HFFc6 (cell line): ENCODE measurements around the gene TBC1D5. TPM values are rescaled to one million over a fixed set of nuclear protein-coding genes. Genes with fewer than 3 reads are reported as not detected.

Experiments
- DNase-seq: peaks from one replicate; pipeline ENCODE4 v3.0.0-alpha.2; 2018
- H3K27ac Mint-ChIP-seq: 2 replicates; pipeline ENCODE4 v1.8.0; 2020; ENCODE audit warnings: mild to moderate bottlenecking, mixed read lengths
- H3K27me3 Mint-ChIP-seq: 2 replicates; pipeline ENCODE4 v1.8.0; 2021; ENCODE audit warnings: mild to moderate bottlenecking, moderate library complexity, mixed read lengths; ENCODE audit not compliant: insufficient read depth
- H3K36me3 Mint-ChIP-seq: 2 replicates; pipeline ENCODE4 v1.8.0; 2021; ENCODE audit warnings: low read depth, mixed read lengths
- H3K4me1 Mint-ChIP-seq: 2 replicates; pipeline ENCODE4 v1.8.0; 2020; ENCODE audit warnings: low read depth, mixed read lengths
- H3K4me3 Mint-ChIP-seq: 2 replicates; pipeline ENCODE4 v1.8.0; 2020; ENCODE audit warnings: mild to moderate bottlenecking, moderate library complexity, mixed read lengths
- H3K9me3 Mint-ChIP-seq: 2 replicates; pipeline ENCODE4 v1.8.0; 2020; ENCODE audit warnings: mild to moderate bottlenecking, mixed read lengths
- total RNA-seq, 6 experiments: library from RNA; stranded (reverse); fragmentation: NEBNext Ultra II Directional; extraction: Animal tissue kit (Norgen Biotek cat#: 25700); gene quantifications; 2 replicates in 1 of 6; 3 replicates in 5 of 6; pipeline ENCODE4 v1.2.3, GENCODE V29; 2021
- TF ChIP-seq, protein P1 (sequence below): fragments of 200-600 bp; sonication (generic); IDR thresholded peaks from 2 replicates; pipeline ENCODE4 v1.5.0; 2021; ENCODE audit warnings: antibody characterized with exemption, mild to moderate bottlenecking

Gene TBC1D5
- total RNA-seq, 6 experiments from 2014 or later: 37.2 to 46.0 (median 40.1) TPM

DNA sequence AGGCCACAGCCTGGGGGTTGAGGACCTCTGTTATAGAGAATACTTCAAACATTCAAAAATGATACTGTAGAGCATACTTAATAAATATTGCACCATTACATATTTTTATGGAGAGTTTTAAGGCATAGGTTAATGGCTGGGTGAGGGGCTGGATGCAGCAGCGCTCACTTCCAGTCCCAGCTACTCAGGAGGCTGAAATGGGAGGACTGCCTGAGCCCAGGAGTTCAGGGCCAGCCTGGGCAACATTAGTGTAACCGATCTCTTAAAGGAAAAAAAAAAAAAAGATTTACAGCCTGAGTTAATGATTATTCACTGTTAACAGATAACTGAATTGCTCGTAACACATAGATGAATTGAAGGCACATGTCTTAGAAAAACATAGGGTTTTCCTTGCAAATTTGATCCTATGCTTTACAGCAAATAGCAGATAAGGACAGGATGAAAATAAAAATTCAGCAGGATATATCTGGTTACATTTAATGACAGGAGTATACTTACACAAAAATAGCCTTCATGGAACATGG lies 282.9 kb downstream of the TBC1D5 start:
- no peaks in the 10 kb centered on the region for H3K9me3 Mint-ChIP-seq
- no peak overlapping the region for H3K27ac Mint-ChIP-seq
- H3K4me3 Mint-ChIP-seq: no peak overlapping the region
- no peak for DNase-seq
- TF ChIP-seq, protein P1, sequence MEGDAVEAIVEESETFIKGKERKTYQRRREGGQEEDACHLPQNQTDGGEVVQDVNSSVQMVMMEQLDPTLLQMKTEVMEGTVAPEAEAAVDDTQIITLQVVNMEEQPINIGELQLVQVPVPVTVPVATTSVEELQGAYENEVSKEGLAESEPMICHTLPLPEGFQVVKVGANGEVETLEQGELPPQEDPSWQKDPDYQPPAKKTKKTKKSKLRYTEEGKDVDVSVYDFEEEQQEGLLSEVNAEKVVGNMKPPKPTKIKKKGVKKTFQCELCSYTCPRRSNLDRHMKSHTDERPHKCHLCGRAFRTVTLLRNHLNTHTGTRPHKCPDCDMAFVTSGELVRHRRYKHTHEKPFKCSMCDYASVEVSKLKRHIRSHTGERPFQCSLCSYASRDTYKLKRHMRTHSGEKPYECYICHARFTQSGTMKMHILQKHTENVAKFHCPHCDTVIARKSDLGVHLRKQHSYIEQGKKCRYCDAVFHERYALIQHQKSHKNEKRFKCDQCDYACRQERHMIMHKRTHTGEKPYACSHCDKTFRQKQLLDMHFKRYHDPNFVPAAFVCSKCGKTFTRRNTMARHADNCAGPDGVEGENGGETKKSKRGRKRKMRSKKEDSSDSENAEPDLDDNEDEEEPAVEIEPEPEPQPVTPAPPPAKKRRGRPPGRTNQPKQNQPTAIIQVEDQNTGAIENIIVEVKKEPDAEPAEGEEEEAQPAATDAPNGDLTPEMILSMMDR: no peak
- H3K27me3 Mint-ChIP-seq: no peaks in the 10 kb centered on the region
- H3K4me1 Mint-ChIP-seq: no peaks in the 10 kb centered on the region
- H3K36me3 Mint-ChIP-seq: no peaks in the 10 kb centered on the region

- Mint-ChIP-seq H3K4me1 (no peaks in the 10 kb centered on the region), H3K27me3 (no peaks in the 10 kb centered on the region), H3K36me3 (no peaks in the 10 kb centered on the region), H3K27ac (no peak overlapping the region), H3K4me3 (no peak overlapping the region), H3K9me3 (no peaks in the 10 kb centered on the region; the same call in 1 of the 2 replicates)
- DNase-seq: no peak
- TF ChIP-seq, protein P1: no peak
These were observed 285.8 kb downstream of the TBC1D5 start for GRCh38 chr3:17456650-17457049.

GRCh38 chr3:17456046-17456445 lies 286.4 kb downstream of the TBC1D5 start:
- DNase-seq: no peak

DNA sequence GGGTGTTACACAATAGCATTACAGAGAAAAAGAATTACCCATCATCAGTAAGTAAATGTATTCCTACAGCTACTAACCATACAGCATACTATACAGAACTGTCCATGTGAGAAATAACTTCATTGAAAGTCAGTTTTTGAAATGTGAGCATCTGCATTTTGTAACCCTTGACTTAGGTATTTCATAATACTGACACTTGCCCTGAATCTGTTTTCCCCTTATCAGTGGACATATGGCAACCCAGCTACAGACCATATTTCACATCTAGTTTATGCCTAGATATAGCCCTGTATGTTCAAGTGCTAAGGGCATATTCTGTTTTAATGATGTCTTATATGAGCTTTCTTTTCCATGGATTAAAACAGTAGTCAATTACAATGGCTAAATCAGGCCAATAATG lies 297.6 kb downstream of the TBC1D5 start:
- Mint-ChIP-seq H3K27me3 (no peaks in the 10 kb centered on the region), H3K4me3 (no peak overlapping the region), H3K4me1 (no peaks in the 10 kb centered on the region), H3K27ac (no peak overlapping the region), H3K36me3 (peaks cover 5% of the 10 kb centered on the region; the same call in 1 of the 2 replicates), H3K9me3 (no peaks in the 10 kb centered on the region)
- TF ChIP-seq, protein P1: no peak
- no peak for DNase-seq

More at GRCh38 chr3:17456046-17456445, 286.4 kb downstream of the TBC1D5 start:
- no peaks in the 10 kb centered on the region for H3K27me3 Mint-ChIP-seq
- H3K27ac Mint-ChIP-seq: no peak overlapping the region
- peaks cover 4% of the 10 kb centered on the region for H3K36me3 Mint-ChIP-seq
- H3K4me1 Mint-ChIP-seq: no peaks in the 10 kb centered on the region
- TF ChIP-seq, protein P1: no peak
- no peaks in the 10 kb centered on the region; the same call in 1 of the 2 replicates for H3K9me3 Mint-ChIP-seq
- no peak overlapping the region for H3K4me3 Mint-ChIP-seq

DNA sequence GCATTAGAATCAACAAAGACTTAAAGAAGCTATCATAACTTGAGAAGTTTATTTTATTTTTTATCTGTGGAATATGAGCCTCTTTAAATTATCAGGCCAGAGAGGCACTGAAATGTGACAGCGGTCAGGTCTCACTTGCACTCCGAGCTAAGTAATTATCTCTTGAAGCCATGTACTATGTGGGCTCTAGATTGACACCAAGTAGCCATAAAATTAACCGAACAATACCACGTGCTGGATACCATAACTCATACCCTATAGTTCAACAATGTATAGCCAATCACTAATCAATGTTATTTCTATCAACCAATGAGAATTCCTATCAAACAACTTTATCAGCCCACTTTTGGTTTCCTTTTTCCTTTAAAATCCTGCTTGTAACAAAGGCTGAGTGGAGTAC lies 299.3 kb downstream of the TBC1D5 start:
- no peak overlapping the region for H3K4me3 Mint-ChIP-seq
- no peaks in the 10 kb centered on the region for H3K9me3 Mint-ChIP-seq
- H3K36me3 Mint-ChIP-seq: peaks cover 9% of the 10 kb centered on the region; the same call in 1 of the 2 replicates
- H3K27ac Mint-ChIP-seq: no peak overlapping the region
- TF ChIP-seq, protein P1: no peak
- DNase-seq: no peak
- no peaks in the 10 kb centered on the region for H3K4me1 Mint-ChIP-seq
- no peaks in the 10 kb centered on the region for H3K27me3 Mint-ChIP-seq
